BE2C (cell line): ENCODE results near the gene GRPR.

Experiments used
- DNase-seq: peaks from one replicate; pipeline ENCODE4 v3.0.0-alpha.2; 2020
- H3K27me3 ChIP-seq: fragments of 250-450 bp; sonication (Bioruptor Pico); 2 replicates; pipeline ENCODE4 v1.5.1; 2020; ENCODE audit warnings: mild to moderate bottlenecking
- H3K36me3 ChIP-seq: fragments of 250-450 bp; sonication (Bioruptor Pico); 2 replicates; pipeline ENCODE4 v1.5.1; 2020; ENCODE audit warnings: mild to moderate bottlenecking
- H3K4me1 ChIP-seq: fragments of 250-450 bp; sonication (Bioruptor Pico); 2 replicates; pipeline ENCODE4 v1.5.1; 2020
- H3K4me3 ChIP-seq: 2 replicates; pipeline ENCODE4 v1.5.1; 2011; ENCODE audit warnings: low read depth, low read length
- H3K9me3 ChIP-seq: fragments of 250-450 bp; sonication (Bioruptor Pico); 2 replicates; pipeline ENCODE4 v1.5.1; 2020
- CTCF ChIP-seq: IDR thresholded peaks from 2 replicates; pipeline ENCODE4 v1.5.1; 2012; ENCODE audit warnings: mild to moderate bottlenecking, low read depth, low read length

The GRPR gene

GRCh38 chrX:16162391-16162790 is 39.0 kb downstream of the GRPR start:
- Histone ChIP-seq H3K27me3 (no peaks in the 10 kb centered on the region), H3K9me3 (no peaks in the 10 kb centered on the region), H3K4me3 (no peak overlapping the region), H3K4me1 (no peaks in the 10 kb centered on the region), H3K36me3 (no peaks in the 10 kb centered on the region)
- no peak for TF ChIP-seq CTCF
- DNase-seq = no peak

GRCh38 chrX:16164748-16165147 is 41.4 kb downstream of the GRPR start:
- Histone ChIP-seq H3K36me3 (no peaks in the 10 kb centered on the region), H3K9me3 (no peaks in the 10 kb centered on the region), H3K4me1 (no peaks in the 10 kb centered on the region), H3K27me3 (no peaks in the 10 kb centered on the region), H3K4me3 (no peak overlapping the region)
- no peak for TF ChIP-seq CTCF
- DNase-seq = no peak

GRCh38 chrX:16167181-16167580 is 43.8 kb downstream of the GRPR start, which contains the start of gene MAGEB17:
Gene MAGEB17 (plus strand): TSS chrX:16167481. CDS start chrX:16170383, 2,902 bp downstream.
- no peak within 1 kb of the TSS for H3K4me3 ChIP-seq
- H3K9me3 ChIP-seq = no peaks in the 10 kb centered on the region
- no peaks in the 10 kb centered on the region for H3K36me3 ChIP-seq
- no peak for TF ChIP-seq CTCF
- H3K27me3 ChIP-seq = no peaks in the 10 kb centered on the region
- no peak for DNase-seq
- no peaks in the 10 kb centered on the region for H3K4me1 ChIP-seq

GRCh38 chrX:16171039-16171438 is 47.7 kb downstream of the GRPR start:
- H3K4me1 ChIP-seq = no peaks in the 10 kb centered on the region
- H3K4me3 ChIP-seq = no peak overlapping the region
- H3K9me3 ChIP-seq = no peaks in the 10 kb centered on the region
- TF ChIP-seq CTCF = no peak
- H3K36me3 ChIP-seq = no peaks in the 10 kb centered on the region
- no peaks in the 10 kb centered on the region for H3K27me3 ChIP-seq
- no peak for DNase-seq

- no peaks in the 10 kb centered on the region for H3K9me3 ChIP-seq
- H3K27me3 ChIP-seq = no peaks in the 10 kb centered on the region
- H3K36me3 ChIP-seq = no peaks in the 10 kb centered on the region
- no peak for TF ChIP-seq CTCF
- DNase-seq = no peak
- H3K4me1 ChIP-seq = no peaks in the 10 kb centered on the region
- H3K4me3 ChIP-seq = no peak overlapping the region
These were observed 48.6 kb downstream of the GRPR start for GRCh38 chrX:16171944-16172343.

- H3K9me3 ChIP-seq = no peaks in the 10 kb centered on the region
- TF ChIP-seq CTCF = no peak
- H3K27me3 ChIP-seq = no peaks in the 10 kb centered on the region
- no peaks in the 10 kb centered on the region for H3K4me1 ChIP-seq
- H3K4me3 ChIP-seq = no peak overlapping the region
- no peak for DNase-seq
- H3K36me3 ChIP-seq = no peaks in the 10 kb centered on the region
These were observed 49.0 kb downstream of the GRPR start for GRCh38 chrX:16172391-16172790.
